Measurements from ENCODE around the gene ZNF462. TPM values are rescaled to one million over a fixed set of nuclear protein-coding genes. Genes with fewer than 3 reads are reported as not detected.

ZNF462 gene
- total RNA-seq, 4 donors from 2014 or later = 9.3 to 13.3 (median 11.4) TPM

DNA sequence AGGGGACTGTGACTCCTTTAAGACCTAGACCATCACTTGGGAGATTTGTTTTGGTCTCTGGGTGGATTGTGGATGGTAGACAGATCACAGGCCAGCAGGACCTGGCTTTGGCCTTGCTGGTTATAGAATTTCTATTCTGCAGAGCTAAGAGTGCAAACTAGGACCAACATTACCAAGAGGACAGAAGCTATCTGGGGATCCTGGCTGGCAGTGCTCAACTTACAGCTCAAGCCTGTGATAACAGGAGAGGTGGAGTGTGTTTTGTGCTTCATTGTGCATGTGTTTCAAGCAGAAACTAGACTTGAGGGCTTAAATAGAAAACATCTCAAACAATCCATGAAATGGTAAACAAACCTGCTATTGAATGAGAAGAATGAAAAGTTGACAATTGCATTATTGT is 106.7 kb downstream of the ZNF462 start:
- Histone ChIP-seq H3K36me3 (peaks cover 0 to 27% of the 10 kb centered on the region in 2 donors), H3K4me3 (no peak overlapping the region), H3K27me3 (no peaks in the 10 kb centered on the region), H3K9me3 (no peaks in the 10 kb centered on the region), H3K27ac (no peak overlapping the region), H3K4me1 (peaks cover 13 to 31% of the 10 kb centered on the region in 2 donors)
- in situ Hi-C loops (cut with MboI; ENCODE audit: low sequenced_read_pairs in 4 of 4) = no loop called here
- TF ChIP-seq, protein P1, sequence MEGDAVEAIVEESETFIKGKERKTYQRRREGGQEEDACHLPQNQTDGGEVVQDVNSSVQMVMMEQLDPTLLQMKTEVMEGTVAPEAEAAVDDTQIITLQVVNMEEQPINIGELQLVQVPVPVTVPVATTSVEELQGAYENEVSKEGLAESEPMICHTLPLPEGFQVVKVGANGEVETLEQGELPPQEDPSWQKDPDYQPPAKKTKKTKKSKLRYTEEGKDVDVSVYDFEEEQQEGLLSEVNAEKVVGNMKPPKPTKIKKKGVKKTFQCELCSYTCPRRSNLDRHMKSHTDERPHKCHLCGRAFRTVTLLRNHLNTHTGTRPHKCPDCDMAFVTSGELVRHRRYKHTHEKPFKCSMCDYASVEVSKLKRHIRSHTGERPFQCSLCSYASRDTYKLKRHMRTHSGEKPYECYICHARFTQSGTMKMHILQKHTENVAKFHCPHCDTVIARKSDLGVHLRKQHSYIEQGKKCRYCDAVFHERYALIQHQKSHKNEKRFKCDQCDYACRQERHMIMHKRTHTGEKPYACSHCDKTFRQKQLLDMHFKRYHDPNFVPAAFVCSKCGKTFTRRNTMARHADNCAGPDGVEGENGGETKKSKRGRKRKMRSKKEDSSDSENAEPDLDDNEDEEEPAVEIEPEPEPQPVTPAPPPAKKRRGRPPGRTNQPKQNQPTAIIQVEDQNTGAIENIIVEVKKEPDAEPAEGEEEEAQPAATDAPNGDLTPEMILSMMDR (IDR thresholded peaks at IDR 0.05 in 4 of 5, conservative IDR thresholded peaks at IDR 0.05 in 1 of 5) = no peak
- TF ChIP-seq POLR2A (IDR thresholded peaks at IDR 0.05) = no peak
- no peak for ATAC-seq
- no peak for DNase-seq
- intact Hi-C loops (cut with DNase I; ENCODE audit: low total_unique reads) = no loop called here

DNA sequence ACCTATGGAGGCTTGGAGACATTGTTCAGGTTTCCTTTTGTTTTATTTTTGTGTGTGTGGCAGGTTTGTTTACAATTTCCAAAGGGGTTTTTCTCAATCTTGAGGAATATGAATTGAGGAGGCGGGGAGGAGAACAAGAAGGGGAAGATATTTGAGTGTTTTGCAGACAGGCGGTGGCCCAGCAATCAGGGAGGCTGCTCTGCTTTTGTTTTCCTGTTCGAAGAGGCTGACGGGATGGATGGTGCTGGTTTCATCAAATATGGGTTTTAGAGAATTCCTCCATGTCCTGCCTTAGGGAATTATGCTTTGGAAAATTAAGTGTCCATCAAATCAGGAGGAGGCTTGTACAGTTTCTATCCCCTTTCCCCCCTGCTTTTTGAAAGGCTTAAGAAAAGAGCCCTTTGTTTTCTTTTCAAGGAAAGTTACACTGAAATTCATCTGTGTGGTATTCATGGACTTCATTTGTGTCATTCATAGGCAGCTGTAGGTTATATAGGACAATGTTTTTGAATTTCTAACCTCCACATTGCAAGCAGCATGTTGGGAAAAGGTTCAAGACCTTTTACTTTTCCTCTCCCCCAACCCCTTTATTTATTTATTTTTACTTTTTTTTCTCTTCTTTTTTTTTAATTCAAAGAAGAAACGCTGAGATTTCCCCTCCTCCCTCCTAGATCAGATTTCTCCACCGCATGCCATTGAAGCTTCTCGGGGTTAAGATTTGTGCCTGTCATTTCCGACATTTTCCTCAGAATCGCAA is 107.4 kb downstream of the ZNF462 start:
- Histone ChIP-seq H3K27ac (no peak overlapping the region), H3K36me3 (peaks cover 0 to 34% of the 10 kb centered on the region in 2 donors), H3K9me3 (no peaks in the 10 kb centered on the region), H3K27me3 (no peaks in the 10 kb centered on the region), H3K4me1 (peaks cover 13 to 24% of the 10 kb centered on the region in 2 donors), H3K4me3 (no peak overlapping the region)
- intact Hi-C loops (cut with DNase I; ENCODE audit: low total_unique reads) = no loop called here
- in situ Hi-C loops (cut with MboI; ENCODE audit: low sequenced_read_pairs in 4 of 4) = no loop called here
- DNase-seq = no peak
- TF ChIP-seq, protein P1 (IDR thresholded peaks at IDR 0.05 in 4 of 5, conservative IDR thresholded peaks at IDR 0.05 in 1 of 5) = no peak
- TF ChIP-seq POLR2A (IDR thresholded peaks at IDR 0.05) = no peak
- no peak for ATAC-seq

DNA sequence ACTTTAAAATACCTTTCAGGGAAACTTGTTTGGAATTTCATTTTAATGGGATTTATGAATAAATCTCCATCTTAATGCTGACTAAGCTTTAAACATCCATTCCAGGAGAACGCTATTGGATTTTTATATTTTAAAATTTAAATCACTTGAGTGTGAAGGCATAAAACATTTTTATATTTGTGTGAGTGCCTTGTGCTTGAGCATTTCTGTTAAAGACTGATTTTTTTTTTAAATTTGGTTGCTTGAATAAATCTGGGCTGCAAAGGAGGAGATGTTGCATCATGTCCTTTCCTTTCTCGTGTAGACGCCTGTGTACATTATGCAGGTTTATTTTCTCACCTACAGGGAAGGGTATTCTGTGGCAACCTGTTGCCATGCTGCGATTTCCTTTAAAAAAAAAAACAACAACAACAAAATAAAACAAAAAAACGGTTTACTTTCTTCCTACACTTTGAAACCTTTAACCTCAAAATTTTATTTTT is 108.1 kb downstream of the ZNF462 start:
- no peak overlapping the region for H3K27ac ChIP-seq
- H3K27me3 ChIP-seq = no peaks in the 10 kb centered on the region
- H3K9me3 ChIP-seq = no peaks in the 10 kb centered on the region
- H3K36me3 ChIP-seq = peaks cover 0 to 38% of the 10 kb centered on the region in 2 donors
- in situ Hi-C loops (cut with MboI; ENCODE audit: low sequenced_read_pairs in 4 of 4) (no loop called here), intact Hi-C loops (cut with DNase I; ENCODE audit: low total_unique reads) (no loop called here)
- H3K4me1 ChIP-seq = peaks cover 13 to 24% of the 10 kb centered on the region in 2 donors
- no peak for DNase-seq
- ATAC-seq = no peak
- TF ChIP-seq POLR2A (IDR thresholded peaks at IDR 0.05) = no peak
- TF ChIP-seq, protein P1 (IDR thresholded peaks at IDR 0.05 in 4 of 5, conservative IDR thresholded peaks at IDR 0.05 in 1 of 5) = no peak
- no peak overlapping the region for H3K4me3 ChIP-seq

DNA sequence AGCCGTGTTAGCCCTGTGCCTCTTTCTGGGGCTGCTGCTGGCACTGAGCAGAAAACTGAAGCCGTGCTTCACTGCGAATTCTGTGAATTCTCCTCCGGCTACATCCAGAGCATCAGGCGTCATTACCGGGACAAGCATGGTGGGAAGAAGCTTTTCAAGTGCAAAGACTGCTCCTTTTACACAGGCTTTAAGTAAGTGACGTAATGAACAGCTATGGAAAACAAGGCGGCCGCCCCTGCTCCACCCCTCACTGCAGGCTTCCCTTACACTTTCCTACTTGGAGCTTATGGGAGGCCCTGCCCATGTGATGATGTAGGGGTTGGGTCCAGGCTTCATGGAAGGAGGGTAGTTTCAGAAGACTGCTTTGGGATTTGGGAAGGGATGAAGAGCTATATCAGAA is 109.1 kb downstream of the ZNF462 start:
- Histone ChIP-seq H3K27me3 (no peaks in the 10 kb centered on the region), H3K36me3 (peaks cover 0 to 49% of the 10 kb centered on the region in 2 donors), H3K9me3 (no peaks in the 10 kb centered on the region), H3K27ac (no peak overlapping the region), H3K4me1 (peaks cover 13 to 26% of the 10 kb centered on the region in 2 donors), H3K4me3 (no peak overlapping the region)
- ATAC-seq (no peak), DNase-seq (no peak)
- in situ Hi-C loops (cut with MboI; ENCODE audit: low sequenced_read_pairs in 4 of 4) (no loop called here), intact Hi-C loops (cut with DNase I; ENCODE audit: low total_unique reads) (no loop called here)
- TF ChIP-seq POLR2A (IDR thresholded peaks at IDR 0.05) = no peak
- TF ChIP-seq, protein P1 (IDR thresholded peaks at IDR 0.05 in 4 of 5, conservative IDR thresholded peaks at IDR 0.05 in 1 of 5) = no peak

All from gastrocnemius medialis (tissue), 4 donors.